Left colon (tissue), 2 donors: ENCODE results near the gene FANCC. TPM values are rescaled to one million over a fixed set of nuclear protein-coding genes. Genes with fewer than 3 reads are reported as not detected.
A peak's percentile ranks its signal among the peaks of the same experiment; 100 is the strongest.

Source experiments
- ATAC-seq: fragments of 200-7000 bp; cut with Tn5 transposase; one replicate; pipeline ENCODE4 v1.9.1; 2020; ENCODE audit warnings: mild to moderate bottlenecking, moderate library complexity
- DNase-seq, 2 donors: peaks; one replicate each; pipeline ENCODE4 v3.0.0-alpha.2; 2020
- intact Hi-C, 2 donors: fragments of 100-400 bp; cut with DNase I in 1 of 2; cut with micrococcal nuclease in 1 of 2; formaldehyde crosslinking; loops; one replicate each; pipeline versions ENCODE4 v1.11.2 to v1.14.0; 2022; cut with DNase I, micrococcal nuclease
- total RNA-seq, 2 donors: library from RNA; stranded (reverse); fragmentation: NEBNext Ultra II Directional; extraction: Animal tissue kit (Norgen Biotek cat#: 25700); gene quantifications; one replicate each; pipeline ENCODE4 v1.2.1, GENCODE V29; 2021
- donor health status: DM: no; HTN: no; CAD: no.
- donor health status: DM: yes; HTN: yes; CAD: no.

The FANCC gene
- total RNA-seq, 2 donors from 2014 or later, result 12.7 to 13.8 TPM

DNA sequence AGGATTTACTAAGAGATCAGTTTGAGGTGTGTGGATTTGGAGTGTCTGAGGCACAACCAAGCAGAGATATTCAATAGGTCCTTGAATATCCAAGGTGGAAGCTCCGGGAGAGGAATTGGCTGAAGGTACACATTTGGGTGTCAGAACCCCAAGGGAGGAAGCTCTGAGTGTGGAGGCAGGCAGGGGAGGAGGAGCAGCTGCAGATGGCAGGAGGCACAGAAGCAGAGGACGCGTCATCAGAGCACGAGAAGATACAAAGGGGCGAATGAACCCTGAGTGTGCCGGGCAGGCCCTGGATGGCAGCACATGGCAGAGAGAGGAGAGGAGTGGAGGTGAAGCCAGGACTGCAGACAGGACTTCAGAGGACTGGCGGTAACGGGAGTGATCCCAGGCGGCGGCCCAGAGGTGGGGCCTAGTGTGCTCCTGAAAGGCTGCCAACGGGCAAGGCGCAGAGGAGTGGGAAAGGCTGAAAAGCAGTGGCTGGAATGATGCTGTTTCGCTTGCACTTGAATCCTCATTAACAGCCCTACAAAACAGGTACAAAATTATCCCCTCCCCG, 179.8 kb downstream of the FANCC start:
- DNase-seq (no peak), ATAC-seq (no peak)
- intact Hi-C loops, result no loop called here

DNA sequence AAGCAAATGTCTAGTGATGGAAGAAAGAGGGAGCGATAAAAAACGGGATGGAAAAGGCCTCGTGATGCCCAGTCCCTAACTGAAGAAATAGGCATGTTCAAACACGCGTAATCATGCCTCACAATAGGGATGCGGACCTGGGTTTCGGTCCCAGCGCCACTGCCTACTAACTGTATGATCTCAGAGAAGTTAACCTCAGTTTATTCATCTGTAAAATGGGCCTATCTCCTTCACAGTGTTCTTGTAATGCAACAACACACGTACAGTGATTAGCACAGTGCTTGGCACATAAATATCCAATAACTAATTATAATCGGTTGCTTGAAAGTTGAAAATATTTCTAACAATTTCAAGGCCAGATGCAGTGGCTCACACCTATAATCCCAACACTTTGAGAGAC, 181.8 kb downstream of the FANCC start:
- ATAC-seq, result no peak
- intact Hi-C loops, result no loop called here
- DNase-seq, result no peak

DNA sequence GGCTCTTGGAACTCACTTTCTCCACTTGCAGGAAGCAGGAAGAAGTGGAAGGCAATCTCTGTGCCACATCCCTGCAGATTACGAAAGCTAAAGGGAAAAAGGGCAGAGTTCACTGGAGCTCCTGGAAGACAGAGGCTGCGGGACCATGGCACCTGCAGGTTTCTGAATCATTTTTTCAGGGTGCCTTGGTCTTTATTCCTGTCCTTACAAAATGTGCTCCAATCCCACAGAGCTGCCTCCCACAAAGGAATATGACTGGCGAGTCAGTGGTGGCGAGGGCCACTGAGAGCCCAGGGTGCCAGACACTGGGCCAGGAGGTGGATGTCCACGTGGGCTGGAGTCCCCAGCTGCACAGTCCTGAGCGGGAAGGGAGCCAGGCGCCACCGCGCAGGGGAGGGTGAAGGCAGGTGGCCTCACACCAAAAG, 183.0 kb downstream of the FANCC start:
- ATAC-seq (peak; percentile 90), DNase-seq (peak; percentile 34 to 41)
- intact Hi-C loops, result loop anchor here in 1 of 2 donors (5.0 kb wide), 2 partner anchors 352 to 452 kb away; no protein-coding TSS in a partner anchor

DNA sequence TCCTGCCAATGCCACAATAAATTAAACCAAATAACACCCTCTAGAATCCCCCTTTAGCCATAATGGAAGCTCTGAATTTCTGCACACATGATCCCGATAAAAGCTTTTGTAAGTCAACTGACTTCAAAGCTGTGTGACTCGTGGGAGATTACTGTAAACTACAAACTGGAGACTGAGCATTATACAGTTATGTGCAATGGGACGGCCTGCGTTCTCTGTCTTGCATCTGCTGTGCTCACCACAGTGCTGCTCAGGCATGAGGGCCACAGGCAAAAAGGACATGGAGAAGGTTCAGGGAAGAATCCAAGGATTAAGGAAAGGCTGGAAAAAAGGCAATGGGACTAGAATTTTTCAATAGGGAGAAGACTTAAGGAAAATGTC, 184.2 kb downstream of the FANCC start:
- DNase-seq, result no peak
- no peak for ATAC-seq
- intact Hi-C loops, result loop anchor here in 1 of 2 donors (5.0 kb wide), 2 partner anchors 351 to 451 kb away; no protein-coding TSS in a partner anchor

DNA sequence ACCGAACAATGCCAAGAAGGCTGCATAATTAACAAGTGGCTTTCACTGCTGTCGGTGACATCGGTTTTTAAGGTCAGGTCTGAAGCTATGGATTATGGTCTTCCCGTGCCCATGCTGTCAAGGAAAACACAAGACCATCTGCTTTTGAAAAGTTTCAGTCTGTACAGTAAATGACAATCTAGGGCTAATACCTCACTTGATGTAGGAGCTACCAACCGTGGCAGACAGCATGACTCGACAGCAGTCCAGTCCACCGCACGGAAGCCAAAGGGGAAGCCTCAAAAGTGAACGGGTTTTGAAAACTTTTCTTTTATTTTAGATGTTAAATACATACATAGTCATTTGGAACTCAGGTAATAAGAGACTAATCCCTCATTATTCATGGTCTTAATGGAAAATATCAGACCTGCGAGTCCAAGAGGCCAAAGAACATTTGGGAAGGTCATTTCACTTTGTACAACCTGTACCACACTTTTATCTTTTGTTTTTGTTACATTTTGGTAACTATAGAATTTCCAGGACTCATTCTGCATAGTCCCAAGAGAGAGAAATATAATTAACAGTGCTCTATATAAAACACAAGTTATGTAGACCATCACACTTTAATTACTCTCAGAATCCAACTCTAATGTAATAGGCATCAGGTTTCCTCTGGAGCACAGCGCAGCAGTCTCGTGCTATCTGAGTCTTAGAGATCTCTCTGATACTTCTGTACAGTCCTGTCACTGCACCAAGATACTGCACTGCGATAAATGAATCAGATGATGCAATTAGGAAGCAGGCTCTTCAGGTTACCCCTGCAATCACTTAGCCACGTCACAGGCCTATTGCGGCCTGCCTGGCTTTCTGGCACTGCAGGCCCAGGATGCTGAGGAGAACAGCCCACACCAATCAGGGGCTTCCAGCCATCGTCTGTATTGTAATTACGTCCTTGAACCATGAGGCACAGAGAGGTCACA, 184.9 kb downstream of the FANCC start:
- intact Hi-C loops, result loop anchor here in 1 of 2 donors (5.0 kb wide), 2 partner anchors 350 to 450 kb away; no protein-coding TSS in a partner anchor
- DNase-seq (no peak), ATAC-seq (no peak)

DNA sequence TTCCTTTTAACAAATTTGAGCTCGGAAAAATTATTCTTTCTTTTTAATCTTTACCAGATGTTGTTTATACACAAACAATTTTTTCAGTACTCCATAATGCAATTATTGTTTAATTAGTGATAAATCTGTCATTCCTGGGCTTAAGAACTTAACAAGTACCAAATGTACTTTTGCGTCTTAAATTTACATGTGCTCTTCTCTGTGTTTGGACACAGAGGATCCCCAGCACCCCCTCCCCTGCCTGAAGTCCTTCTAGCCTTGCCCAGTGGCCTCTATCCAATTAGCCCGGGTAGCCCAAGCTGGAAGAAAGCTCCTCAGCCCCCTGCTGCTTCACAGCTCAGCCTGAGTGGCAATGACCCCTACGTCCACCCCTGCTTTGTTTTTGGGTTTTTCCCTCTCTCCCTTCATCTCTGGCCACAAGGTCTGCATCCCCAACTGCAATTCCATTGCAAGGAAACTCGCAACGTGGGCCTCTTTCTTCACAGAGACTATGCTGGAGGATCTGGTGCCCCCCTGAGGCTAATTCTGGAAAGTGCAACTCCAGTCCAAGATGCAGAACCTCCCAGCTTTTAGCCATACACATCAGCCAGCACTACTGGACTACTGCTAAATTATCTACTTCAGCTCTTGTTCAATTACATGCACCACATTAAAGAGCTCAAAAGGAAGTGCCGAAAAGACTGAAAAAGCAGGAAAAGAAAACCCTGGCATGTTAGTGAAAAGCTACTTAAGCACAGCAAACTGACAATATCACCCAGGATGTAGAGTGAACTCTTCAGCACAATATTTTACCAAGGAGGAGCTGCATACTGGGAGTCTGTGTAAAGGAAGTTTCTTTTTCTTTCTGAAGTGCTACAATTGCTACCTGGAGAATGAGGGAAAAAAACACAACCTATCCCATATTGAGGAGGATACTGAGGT, 186.2 kb downstream of the FANCC start:
- intact Hi-C loops, result loop anchor here in 1 of 2 donors (5.0 kb wide), 2 partner anchors 349 to 449 kb away; no protein-coding TSS in a partner anchor

DNA sequence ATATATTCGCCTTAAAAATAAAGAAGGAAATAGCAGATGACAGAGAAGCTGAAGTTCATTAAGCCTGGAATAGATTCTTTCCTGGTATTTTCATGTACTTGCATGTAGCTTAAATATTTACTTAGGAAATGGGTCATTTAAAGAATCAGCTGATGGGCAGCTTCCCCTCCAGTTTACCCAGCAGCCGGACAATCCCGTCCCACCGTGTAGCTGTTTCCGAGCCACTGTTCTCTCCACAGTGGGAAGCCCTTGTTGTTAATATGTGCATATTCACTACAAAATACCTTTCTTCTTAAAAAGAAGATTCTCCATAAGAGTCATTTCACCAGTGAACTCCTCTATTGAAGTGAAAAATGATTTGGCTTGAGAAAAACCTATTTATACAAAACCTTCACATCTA, 187.0 kb downstream of the FANCC start:
- intact Hi-C loops, result loop anchor here in 1 of 2 donors (5.0 kb wide), 2 partner anchors 348 to 448 kb away; no protein-coding TSS in a partner anchor
- DNase-seq (no peak), ATAC-seq (no peak)

More for the DNA sequence above, 186.2 kb downstream of the FANCC start:
- DNase-seq, result peak; percentile 60 to 71
- ATAC-seq, result peak; percentile 42

DNA sequence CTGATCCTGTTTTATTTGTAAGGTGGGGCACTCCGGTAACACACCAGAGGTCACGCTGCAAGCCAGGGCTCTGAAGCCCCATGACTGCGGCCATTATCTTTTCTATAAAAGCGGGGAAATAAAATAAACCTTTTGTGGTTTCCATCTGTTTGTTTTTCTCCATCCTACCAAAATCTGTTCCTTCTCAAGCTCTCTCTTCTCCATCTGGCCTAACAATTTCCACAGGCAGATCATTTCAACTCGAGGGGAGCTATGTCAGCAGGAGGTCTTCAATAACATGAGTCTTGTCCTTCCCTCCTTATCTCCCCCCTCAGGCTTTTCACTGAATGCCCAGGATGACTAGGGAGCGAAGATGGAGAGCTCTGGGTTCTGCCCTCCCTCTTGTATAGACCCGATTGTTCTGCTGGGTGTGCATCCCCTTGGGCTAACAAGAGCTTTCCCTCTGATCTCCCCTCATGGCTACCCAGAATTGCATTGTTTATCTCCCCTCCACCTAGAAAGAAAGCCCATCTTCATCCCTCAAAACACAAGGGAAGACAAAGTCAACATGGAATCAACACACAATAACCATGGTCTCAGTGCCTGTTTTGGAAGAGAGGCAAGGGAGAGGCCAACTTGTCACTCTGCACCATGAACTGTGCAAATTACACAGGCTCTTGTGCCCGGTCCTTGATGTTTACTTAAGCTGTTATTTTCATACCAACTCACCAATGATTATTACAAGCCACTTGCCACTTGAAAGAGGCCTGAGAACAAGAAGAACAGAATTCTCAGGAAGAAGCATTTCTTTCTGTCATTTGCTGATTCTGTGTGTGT, 187.8 kb downstream of the FANCC start:
- ATAC-seq (peak; percentile 43), DNase-seq (no peak)
- intact Hi-C loops, result loop anchor here in 1 of 2 donors (5.0 kb wide), 2 partner anchors 347 to 447 kb away; no protein-coding TSS in a partner anchor

DNA sequence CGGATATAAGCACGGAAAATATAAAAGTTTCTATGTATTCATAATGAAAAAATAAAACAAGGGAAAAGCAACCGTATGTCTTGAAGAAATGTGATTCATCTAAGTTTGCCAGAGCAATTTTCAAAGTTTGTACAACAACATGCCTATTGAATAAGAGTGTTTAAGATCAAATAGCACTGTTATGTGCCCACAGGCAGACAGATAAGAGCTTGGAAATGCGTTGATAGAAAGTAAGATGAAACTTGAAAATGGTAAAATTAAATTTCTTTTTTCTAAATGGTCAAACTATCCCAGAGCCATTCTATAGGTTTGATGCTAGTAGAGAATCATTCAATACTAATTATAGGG, 189.4 kb downstream of the FANCC start:
- ATAC-seq (no peak), DNase-seq (no peak)
- intact Hi-C loops, result no loop called here

DNA sequence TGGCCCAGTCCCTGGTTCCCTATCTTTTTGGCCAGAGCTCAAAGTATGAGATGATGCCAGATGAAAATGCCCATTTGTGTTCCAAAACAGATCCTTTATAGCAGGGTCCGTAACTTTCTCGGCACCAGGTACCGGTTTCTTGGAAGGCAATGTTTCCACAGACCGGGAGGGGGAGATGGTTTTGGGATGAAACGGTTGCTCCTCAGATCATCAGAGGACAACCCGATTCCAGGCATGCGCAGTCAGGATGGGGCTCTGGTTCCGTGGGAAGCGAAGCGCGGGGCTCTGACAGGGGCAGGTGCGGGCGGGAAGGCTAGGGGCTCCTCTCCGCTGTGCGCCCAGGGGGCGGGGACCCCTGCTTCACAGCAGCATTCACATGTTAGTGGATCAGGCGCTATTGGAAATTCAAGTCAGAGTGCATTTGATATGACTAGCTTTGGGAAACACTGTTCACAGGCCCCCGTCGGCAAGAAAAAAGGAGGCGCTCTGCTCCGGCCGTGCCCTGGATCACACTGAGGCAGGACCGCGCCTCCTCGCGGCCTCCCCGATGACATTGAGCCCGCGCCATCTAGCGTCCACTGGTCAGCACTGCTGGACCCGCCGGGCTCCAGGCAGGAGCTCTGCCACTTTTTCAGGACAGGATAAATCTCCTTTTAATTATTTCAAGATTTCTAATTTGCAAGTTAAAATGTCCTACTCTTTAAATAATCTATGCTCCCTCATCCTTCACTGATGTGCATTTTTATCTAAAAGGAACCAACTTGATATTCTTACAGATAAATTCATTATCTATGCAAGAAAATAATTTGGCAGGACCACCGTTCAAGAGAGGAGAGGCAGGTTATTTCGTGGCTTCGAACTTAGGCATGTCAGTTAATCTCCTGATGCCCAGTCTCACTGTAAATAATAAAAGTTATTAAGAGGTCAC, 190.0 kb downstream of the FANCC start:
- intact Hi-C loops, result no loop called here
- peak; percentile 77 to 90 for DNase-seq
- peak; percentile 88 for ATAC-seq

DNA sequence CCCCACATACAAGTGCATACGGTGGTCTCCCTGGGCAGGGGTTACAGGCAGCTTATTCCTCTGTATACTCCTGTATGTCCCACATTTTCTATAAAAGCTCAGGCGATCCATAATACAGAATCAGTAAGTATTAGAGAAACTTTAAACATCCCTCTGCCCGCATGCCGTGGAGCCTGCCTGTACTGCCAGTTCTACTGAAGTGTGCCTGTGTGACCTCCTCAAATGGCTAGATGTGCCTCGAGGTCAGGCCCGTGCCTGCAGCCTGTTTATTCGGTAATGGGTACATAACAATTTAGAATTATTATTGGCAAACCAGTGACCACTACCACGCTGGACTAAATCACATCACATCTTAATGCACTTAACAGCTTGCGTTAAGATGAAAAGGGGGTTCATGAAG, 190.8 kb downstream of the FANCC start:
- DNase-seq, result no peak
- intact Hi-C loops, result no loop called here
- ATAC-seq, result no peak

DNA sequence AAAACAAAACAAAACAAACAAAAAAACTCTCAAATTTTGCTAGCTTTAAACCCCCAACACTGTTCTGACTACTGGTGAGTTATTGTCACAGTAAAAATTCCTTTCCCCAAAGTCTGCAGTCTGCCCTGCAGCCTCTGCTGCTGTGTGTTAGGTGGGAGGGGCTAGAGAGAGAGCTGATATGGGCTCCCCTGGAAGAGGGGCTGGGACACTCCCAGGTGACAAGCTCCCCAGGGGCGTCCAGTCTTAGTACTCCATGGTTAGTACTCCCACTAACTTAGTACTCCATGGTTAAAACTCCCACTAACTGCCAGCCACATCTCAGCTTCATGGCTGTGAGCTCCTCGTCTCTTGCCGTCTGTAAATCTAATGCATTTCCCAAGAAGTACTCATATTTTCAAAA, 191.9 kb downstream of the FANCC start:
- DNase-seq (no peak), ATAC-seq (no peak)
- intact Hi-C loops, result no loop called here

DNA sequence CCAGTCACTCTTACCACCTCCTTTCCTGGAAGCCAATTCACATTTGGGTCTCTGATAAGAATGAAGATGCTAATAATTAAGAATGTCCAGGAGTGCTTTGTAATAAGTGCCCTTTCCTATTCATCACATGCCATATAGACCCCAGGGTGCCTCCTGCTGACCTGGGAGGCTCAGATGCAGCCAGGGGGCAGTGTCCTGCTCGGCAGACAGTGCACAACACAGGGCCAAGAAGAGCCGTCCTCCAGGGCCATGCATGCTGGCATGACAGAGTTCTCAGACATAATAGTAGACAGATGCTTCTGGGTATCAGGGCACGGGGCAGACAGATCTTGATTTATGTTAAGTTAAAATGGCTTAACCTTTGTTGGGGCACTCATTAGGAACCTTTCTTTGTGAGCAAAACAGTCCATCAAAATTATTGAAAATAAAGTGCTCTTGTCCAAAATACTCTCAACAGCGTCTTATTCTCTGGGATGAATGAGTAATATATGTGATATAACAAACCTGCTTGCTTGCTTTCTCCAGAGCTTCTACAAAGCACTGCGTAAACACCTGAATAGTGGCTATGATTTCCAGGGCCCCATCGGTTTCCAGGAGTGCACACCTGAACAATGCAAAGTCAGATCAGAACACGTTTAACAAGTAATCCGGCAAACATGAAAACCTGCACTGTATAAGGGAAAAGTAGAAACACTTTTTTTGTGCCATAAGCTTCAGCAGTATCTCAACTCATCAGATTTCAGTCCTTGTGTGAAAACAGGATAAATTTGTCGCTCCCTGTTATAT, 192.7 kb downstream of the FANCC start:
- ATAC-seq, result no peak
- intact Hi-C loops, result no loop called here

DNA sequence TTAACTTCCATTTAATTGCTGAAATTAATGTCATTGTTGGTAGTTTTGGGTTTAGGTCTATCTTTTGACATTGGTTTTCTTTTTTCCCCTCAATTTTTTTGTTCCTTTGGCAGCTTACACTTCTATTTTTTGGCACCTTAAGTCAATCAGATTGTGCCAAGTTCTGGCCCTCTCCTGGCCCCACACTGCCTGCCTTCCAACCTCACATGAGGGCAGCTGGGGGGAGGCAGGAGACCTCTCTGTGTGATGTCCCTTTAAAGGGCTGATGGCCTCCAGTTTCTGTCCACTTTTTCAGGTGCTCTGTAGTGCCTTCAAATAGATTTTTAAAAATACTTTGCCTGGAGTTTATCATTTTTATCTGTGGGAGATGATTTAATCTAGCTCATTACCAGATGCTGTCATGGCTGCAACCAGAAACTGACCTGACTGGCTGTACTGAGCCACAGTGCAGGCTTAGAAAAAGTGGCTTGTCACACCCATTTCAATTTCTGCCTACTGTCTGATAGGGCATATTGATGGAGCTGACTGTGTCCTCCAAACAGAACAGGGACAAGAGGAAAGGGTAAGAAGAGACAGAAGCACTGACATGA, 196.6 kb downstream of the FANCC start:
- intact Hi-C loops, result no loop called here
- no peak for ATAC-seq
- no peak for DNase-seq

More for the DNA sequence above, 192.7 kb downstream of the FANCC start:
- DNase-seq, result no peak

DNA sequence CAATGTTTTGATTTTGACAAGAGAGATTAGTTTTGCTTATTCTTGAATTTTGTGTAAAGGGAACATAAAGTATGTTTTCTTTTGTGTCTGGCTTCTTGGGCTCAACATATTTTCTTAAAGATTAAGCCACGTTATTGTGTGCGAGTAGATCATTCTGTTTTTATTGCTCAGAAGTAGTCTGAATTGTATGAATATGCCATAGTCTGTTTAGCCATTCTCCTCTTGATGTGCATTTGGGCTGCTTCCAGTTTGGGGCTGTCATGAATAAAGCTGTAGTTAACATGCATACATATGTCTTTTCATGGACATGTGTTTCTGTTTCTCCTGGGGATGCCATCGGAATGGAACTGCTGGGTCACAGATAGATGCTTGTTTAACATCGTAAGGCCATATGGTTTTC, 198.9 kb downstream of the FANCC start:
- ATAC-seq (no peak), DNase-seq (no peak)
- intact Hi-C loops, result no loop called here

DNA sequence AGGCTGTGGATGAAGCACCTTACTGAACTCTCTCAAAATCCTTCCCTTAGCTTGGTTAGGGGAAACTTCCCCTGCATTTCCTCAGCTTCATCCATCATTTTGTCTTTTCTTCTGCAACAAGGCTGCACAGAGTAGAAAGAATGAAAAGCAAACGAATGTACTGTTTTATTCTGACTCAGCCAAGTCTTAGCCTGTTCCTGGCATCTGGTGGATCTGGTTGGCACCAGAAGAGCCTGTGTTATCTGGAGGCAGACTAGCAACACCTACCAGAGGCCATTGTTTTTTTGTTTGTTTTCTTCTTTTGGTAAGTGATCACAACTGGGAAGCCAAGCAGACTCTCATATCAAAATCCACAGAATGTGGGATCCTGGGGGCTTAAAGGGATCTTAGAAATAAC, 200.7 kb downstream of the FANCC start:
- ATAC-seq, result no peak
- no peak for DNase-seq
- intact Hi-C loops, result no loop called here
